Measurements from ENCODE around the gene RTP1.
"Not testable (repeated sequence)": the region's sequence is repeated elsewhere in the genome, so short reads cannot be mapped to it uniquely, and the experiment has no call there.

Gene RTP1

GRCh38 chr3:187197335-187197649 is at the start of gene RTP1:
TSS of gene RTP1 (plus strand) at chr3:187197486. CDS start at chr3:187197516, 30 bp downstream.
- in situ Hi-C loops (cut with MboI; ENCODE audit: low sequenced_read_pairs), result no loop called here

GRCh38 chr3:187150186-187150585 is 47.1 kb upstream of the RTP1 start:
- in situ Hi-C loops (cut with MboI; ENCODE audit: low sequenced_read_pairs), result no loop called here

GRCh38 chr3:187150599-187150998 is 46.7 kb upstream of the RTP1 start:
- in situ Hi-C loops (cut with MboI; ENCODE audit: low sequenced_read_pairs), result no loop called here

- in situ Hi-C loops (cut with MboI; ENCODE audit: low sequenced_read_pairs), result loop anchor here (5.0 kb wide), 1 partner anchor 314 kb away; no protein-coding TSS in a partner anchor
These were observed 35.7 kb upstream of the RTP1 start for GRCh38 chr3:187161556-187161955.

GRCh38 chr3:187162265-187162953 is 34.9 kb upstream of the RTP1 start:
- in situ Hi-C loops (cut with MboI; ENCODE audit: low sequenced_read_pairs), result loop anchor here (5.0 kb wide), 1 partner anchor 315 kb away; no protein-coding TSS in a partner anchor

GRCh38 chr3:187165144-187165543 is 32.1 kb upstream of the RTP1 start:
- in situ Hi-C loops (cut with MboI; ENCODE audit: low sequenced_read_pairs), result no loop called here

GRCh38 chr3:187166750-187167149 is 30.5 kb upstream of the RTP1 start:
- in situ Hi-C loops (cut with MboI; ENCODE audit: low sequenced_read_pairs), result no loop called here

GRCh38 chr3:187167777-187168176 is 29.5 kb upstream of the RTP1 start:
- in situ Hi-C loops (cut with MboI; ENCODE audit: low sequenced_read_pairs), result no loop called here

- in situ Hi-C loops (cut with MboI; ENCODE audit: low sequenced_read_pairs), result no loop called here
These were observed 27.9 kb upstream of the RTP1 start for GRCh38 chr3:187169231-187169960.

- in situ Hi-C loops (cut with MboI; ENCODE audit: low sequenced_read_pairs), result not testable (repeated sequence)
These were observed 26.4 kb upstream of the RTP1 start for GRCh38 chr3:187170911-187171310.

- in situ Hi-C loops (cut with MboI; ENCODE audit: low sequenced_read_pairs), result no loop called here
These were observed 24.4 kb upstream of the RTP1 start for GRCh38 chr3:187172929-187173328.

GRCh38 chr3:187181454-187182170 is 15.7 kb upstream of the RTP1 start:
- in situ Hi-C loops (cut with MboI; ENCODE audit: low sequenced_read_pairs), result no loop called here

- in situ Hi-C loops (cut with MboI; ENCODE audit: low sequenced_read_pairs), result no loop called here
These were observed 13.9 kb upstream of the RTP1 start for GRCh38 chr3:187183210-187183862.

- in situ Hi-C loops (cut with MboI; ENCODE audit: low sequenced_read_pairs), result no loop called here
These were observed 13.4 kb upstream of the RTP1 start for GRCh38 chr3:187183903-187184302.

- in situ Hi-C loops (cut with MboI; ENCODE audit: low sequenced_read_pairs), result no loop called here
These were observed 11.5 kb upstream of the RTP1 start for GRCh38 chr3:187185759-187186158.

- in situ Hi-C loops (cut with MboI; ENCODE audit: low sequenced_read_pairs), result no loop called here
These were observed 10.9 kb upstream of the RTP1 start for GRCh38 chr3:187186375-187186774.

GRCh38 chr3:187186801-187187421 is 10.4 kb upstream of the RTP1 start:
- in situ Hi-C loops (cut with MboI; ENCODE audit: low sequenced_read_pairs), result no loop called here

GRCh38 chr3:187188931-187189330 is 8.4 kb upstream of the RTP1 start:
- in situ Hi-C loops (cut with MboI; ENCODE audit: low sequenced_read_pairs), result no loop called here

- in situ Hi-C loops (cut with MboI; ENCODE audit: low sequenced_read_pairs), result no loop called here
These were observed 6.0 kb upstream of the RTP1 start for GRCh38 chr3:187191271-187191670.

- in situ Hi-C loops (cut with MboI; ENCODE audit: low sequenced_read_pairs), result no loop called here
These were observed 4.1 kb upstream of the RTP1 start for GRCh38 chr3:187193181-187193580.

All from HL-60/S4 (cell line).